ENCODE data around the gene YIPF2. TPM values are rescaled to one million over a fixed set of nuclear protein-coding genes. Genes with fewer than 3 reads are reported as not detected.

The YIPF2 gene
- total and polyA plus RNA-seq, 8 donors, result 0.58 to 72.3 (median 28.6) TPM

DNA sequence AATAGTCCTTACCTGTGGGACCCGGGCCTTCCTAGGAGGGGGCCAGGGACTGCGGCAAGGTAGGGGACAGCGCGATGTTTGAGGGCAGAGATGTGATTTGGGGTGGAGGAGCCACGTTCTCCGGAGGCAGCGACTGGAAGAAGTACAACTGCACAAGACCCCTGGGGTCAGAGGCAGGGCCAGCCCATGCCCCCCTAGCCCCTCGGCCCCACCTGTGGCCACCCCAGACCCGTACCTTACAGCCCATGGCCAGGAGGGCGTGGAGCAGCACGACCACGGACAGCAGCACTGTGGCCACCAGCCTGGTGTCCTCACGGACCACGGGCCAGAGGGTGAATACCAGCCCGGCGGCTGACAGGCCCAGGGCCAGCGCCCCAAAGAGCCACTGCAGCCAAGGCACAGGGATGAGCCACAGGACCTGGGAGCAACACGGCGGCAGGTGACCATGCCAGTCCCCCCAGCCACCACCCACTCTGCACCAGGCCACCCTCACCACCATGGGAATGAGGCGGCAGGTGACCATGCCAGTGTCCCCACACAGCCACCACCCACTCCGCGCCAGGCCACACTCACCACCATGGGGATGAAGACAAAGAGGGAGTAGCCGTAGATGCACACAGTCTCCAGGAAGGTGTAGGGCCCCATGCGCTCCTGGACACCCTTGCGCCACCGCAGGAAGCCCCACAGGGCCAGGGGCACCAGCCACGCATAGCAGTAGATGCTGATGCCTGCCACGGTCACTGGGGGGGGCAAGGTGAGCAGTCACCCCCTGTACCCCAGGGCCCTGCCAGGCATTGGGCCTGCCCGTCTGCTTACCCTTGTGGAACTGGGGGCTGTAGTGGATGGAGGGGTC lies 5.0 kb downstream of the YIPF2 start:
- peaks cover 44 to 72% (median 71%) of the 10 kb centered on the region in 4 donors for H3K36me3 ChIP-seq
- no peaks in the 10 kb centered on the region for H3K27me3 ChIP-seq
- 88 to 100% (median 92%) methylated on average over 1 to 29 of the region's 29 CpGs for WGBS, 5 donors
- intact Hi-C loops (cut with DNase I; ENCODE audit: low total_unique reads), result loop anchor here (10.0 kb wide), 1 partner anchor 49 kb away; the partner anchor contains the start of gene CARM1
- H3K4me3 ChIP-seq, result no peak overlapping the region
- DNase-seq, result no peak
- H3K9me3 ChIP-seq, result no peaks in the 10 kb centered on the region
- no peak overlapping the region for H3K27ac ChIP-seq
- TF ChIP-seq CTCF (IDR thresholded peaks at IDR 0.05) (no peak), EP300 (IDR thresholded peaks at IDR 0.05) (no peak), POLR2A (IDR thresholded peaks at IDR 0.05) (no peak)
- peaks cover 10 to 17% (median 13%) of the 10 kb centered on the region in 4 donors for H3K4me1 ChIP-seq

GRCh38 chr19:10922638-10923014 lies 5.8 kb downstream of the YIPF2 start:
- no peak overlapping the region for H3K27ac ChIP-seq
- intact Hi-C loops (cut with DNase I; ENCODE audit: low total_unique reads), result loop anchor here (10.0 kb wide), 1 partner anchor 48 kb away; the partner anchor contains the start of gene CARM1
- TF ChIP-seq POLR2A (IDR thresholded peaks at IDR 0.05) (no peak), POLR2AphosphoS5 (IDR thresholded peaks at IDR 0.05) (no peak), EP300 (IDR thresholded peaks at IDR 0.05) (no peak), CTCF (IDR thresholded peaks at IDR 0.05) (no peak)
- no peak overlapping the region for H3K4me3 ChIP-seq
- H3K27me3 ChIP-seq, result no peaks in the 10 kb centered on the region
- peaks cover 45 to 81% (median 80%) of the 10 kb centered on the region in 4 donors for H3K36me3 ChIP-seq
- WGBS, 5 donors, result 82 to 92% (median 88%) methylated on average over 13 of the region's 13 CpGs
- peaks cover 6 to 12% (median 7%) of the 10 kb centered on the region in 4 donors for H3K4me1 ChIP-seq
- no peaks in the 10 kb centered on the region for H3K9me3 ChIP-seq
- no peak for DNase-seq

DNA sequence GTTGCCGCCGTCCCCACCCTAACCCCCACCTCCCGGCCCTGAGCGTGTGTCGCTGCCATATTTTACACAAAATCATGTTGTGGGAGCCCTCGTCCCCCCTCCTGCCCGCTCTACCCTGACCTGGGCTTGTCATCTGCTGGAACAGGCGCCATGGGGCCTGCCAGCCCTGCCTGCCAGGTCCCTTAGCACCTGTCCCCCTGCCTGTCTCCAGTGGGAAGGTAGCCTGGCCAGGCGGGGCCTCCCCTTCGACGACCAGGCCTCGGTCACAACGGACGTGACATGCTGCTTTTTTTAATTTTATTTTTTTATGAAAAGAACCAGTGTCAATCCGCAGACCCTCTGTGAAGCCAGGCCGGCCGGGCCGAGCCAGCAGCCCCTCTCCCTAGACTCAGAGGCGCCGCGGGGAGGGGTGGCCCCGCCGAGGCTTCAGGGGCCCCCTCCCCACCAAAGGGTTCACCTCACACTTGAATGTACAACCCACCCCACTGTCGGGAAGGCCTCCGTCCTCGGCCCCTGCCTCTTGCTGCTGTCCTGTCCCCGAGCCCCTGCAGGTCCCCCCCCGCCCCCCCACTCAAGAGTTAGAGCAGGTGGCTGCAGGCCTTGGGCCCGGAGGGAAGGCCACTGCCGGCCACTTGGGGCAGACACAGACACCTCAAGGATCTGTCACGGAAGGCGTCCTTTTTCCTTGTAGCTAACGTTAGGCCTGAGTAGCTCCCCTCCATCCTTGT lies 6.4 kb downstream of the YIPF2 start:
- H3K27me3 ChIP-seq, result no peaks in the 10 kb centered on the region
- DNase-seq, result no peak
- H3K27ac ChIP-seq, result no peak overlapping the region
- peaks cover 45 to 86% (median 83%) of the 10 kb centered on the region in 4 donors for H3K36me3 ChIP-seq
- intact Hi-C loops (cut with DNase I; ENCODE audit: low total_unique reads), result loop anchor here (10.0 kb wide), 1 partner anchor 47 kb away; the partner anchor contains the start of gene CARM1
- no peak for TF ChIP-seq CTCF (IDR thresholded peaks at IDR 0.05)
- H3K4me1 ChIP-seq, result peaks cover under 1 to 6% (median 1%) of the 10 kb centered on the region in 4 donors
- H3K9me3 ChIP-seq, result no peaks in the 10 kb centered on the region
- WGBS, 5 donors, result 77 to 82% (median 80%) methylated on average over 30 to 33 of the region's 33 CpGs
- no peak overlapping the region for H3K4me3 ChIP-seq

DNA sequence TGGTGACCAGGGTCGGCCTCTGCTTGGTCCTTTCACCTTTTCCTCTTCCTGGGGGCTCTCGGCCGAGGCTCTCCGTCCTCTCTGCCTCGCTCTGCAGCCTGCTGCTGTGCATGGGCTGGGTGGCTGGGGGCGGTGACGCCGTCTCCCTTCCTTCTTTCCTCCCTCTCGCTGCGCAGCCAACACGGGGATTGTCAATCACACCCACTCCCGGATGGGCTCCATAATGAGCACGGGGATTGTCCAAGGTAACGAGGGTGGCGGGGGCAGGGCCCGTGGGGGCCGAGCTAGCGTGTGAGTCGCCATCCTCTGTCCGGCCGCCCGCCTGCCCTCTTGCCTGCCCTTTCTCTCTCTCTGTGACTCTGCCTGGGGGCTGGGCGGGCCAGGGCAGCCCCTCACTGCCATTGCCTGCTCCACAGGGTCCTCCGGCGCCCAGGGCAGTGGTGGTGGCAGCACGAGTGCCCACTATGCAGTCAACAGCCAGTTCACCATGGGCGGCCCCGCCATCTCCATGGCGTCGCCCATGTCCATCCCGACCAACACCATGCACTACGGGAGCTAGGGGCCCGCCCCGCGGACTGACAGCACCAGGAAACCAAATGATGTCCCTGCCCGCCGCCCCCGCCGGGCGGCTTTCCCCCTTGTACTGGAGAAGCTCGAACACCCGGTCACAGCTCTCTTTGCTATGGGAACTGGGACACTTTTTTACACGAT lies 7.1 kb downstream of the YIPF2 start:
- Histone ChIP-seq H3K4me3 (no peak overlapping the region), H3K4me1 (no peaks in the 10 kb centered on the region), H3K27me3 (no peaks in the 10 kb centered on the region), H3K27ac (no peak overlapping the region), H3K9me3 (no peaks in the 10 kb centered on the region), H3K36me3 (peaks cover 47 to 93% (median 90%) of the 10 kb centered on the region in 4 donors)
- TF ChIP-seq POLR2A (IDR thresholded peaks at IDR 0.05) (no peak), CTCF (IDR thresholded peaks at IDR 0.05) (no peak), POLR2AphosphoS5 (IDR thresholded peaks at IDR 0.05) (no peak), EP300 (IDR thresholded peaks at IDR 0.05) (no peak)
- 85 to 90% (median 90%) methylated on average over 30 to 43 of the region's 43 CpGs for WGBS, 5 donors
- intact Hi-C loops (cut with DNase I; ENCODE audit: low total_unique reads), result loop anchor here (10.0 kb wide), 1 partner anchor 47 kb away; the partner anchor contains the start of gene CARM1
- DNase-seq, result no peak
